ENCODE results near the gene ABCA2. TPM values are rescaled to one million over a fixed set of nuclear protein-coding genes. Genes with fewer than 3 reads are reported as not detected.

ABCA2 gene
- total RNA-seq, 6 experiments from 2014 or later, result 18.3 to 36.3 (median 23.6) TPM

DNA sequence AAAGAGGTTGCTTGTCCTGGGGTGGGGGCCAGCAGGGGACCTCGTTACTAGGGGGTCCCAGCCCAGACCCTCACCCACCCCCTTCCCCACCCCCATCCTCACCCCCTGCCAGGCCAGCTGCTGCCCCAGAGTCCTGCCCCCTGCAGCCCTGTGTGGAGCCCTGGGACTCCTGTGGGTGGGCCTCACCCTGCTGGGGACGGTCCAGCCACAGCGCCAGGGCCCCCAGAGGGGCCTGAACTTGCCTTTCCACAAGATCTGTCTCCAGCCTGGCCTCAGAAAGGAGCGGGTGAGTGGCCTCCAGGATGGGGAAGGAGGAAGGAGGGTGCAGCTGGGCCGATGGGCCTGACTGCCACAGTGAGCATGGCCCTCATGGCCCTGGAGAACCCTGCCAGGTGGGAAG lies 58.3 kb downstream of the ABCA2 start:
- Mint-ChIP-seq H3K36me3 (ENCODE audit: low read depth) (no peaks in the 10 kb centered on the region), H3K9me3 (no peaks in the 10 kb centered on the region), H3K27ac (no peak overlapping the region), H3K4me1 (ENCODE audit: low read depth) (peaks cover 10% of the 10 kb centered on the region), H3K27me3 (ENCODE audit: insufficient read depth) (peaks cover 3% of the 10 kb centered on the region), H3K4me3 (no peak overlapping the region)
- TF ChIP-seq, protein P1, sequence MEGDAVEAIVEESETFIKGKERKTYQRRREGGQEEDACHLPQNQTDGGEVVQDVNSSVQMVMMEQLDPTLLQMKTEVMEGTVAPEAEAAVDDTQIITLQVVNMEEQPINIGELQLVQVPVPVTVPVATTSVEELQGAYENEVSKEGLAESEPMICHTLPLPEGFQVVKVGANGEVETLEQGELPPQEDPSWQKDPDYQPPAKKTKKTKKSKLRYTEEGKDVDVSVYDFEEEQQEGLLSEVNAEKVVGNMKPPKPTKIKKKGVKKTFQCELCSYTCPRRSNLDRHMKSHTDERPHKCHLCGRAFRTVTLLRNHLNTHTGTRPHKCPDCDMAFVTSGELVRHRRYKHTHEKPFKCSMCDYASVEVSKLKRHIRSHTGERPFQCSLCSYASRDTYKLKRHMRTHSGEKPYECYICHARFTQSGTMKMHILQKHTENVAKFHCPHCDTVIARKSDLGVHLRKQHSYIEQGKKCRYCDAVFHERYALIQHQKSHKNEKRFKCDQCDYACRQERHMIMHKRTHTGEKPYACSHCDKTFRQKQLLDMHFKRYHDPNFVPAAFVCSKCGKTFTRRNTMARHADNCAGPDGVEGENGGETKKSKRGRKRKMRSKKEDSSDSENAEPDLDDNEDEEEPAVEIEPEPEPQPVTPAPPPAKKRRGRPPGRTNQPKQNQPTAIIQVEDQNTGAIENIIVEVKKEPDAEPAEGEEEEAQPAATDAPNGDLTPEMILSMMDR (IDR thresholded peaks at IDR 0.05), result no peak
- DNase-seq, result no peak

DNA sequence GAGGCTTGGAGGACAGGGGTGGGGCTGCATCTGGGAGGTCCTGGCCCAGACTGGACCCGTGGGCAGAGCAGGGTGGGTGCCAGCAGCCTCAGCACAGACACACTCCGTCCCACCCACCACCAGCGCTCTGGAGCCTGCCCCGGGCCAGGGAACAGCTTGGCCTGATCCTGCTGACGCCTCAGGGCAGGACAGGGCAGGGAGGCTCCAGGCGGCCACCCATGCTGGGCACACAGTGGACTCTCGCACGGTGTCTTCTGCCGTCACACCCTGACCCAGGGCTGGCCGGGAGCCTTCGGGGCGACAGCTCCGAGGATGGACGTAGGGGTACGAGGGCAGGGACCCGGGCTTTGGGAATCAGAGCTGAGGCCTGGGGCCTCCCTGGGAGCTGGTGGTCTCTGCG lies 58.9 kb downstream of the ABCA2 start:
- H3K9me3 Mint-ChIP-seq, result no peaks in the 10 kb centered on the region
- no peak for DNase-seq
- no peak overlapping the region for H3K4me3 Mint-ChIP-seq
- H3K36me3 Mint-ChIP-seq (ENCODE audit: low read depth), result no peaks in the 10 kb centered on the region
- peaks cover 10% of the 10 kb centered on the region for H3K4me1 Mint-ChIP-seq (ENCODE audit: low read depth)
- no peak overlapping the region for H3K27ac Mint-ChIP-seq
- TF ChIP-seq, protein P1 (IDR thresholded peaks at IDR 0.05), result no peak
- peaks cover 3% of the 10 kb centered on the region for H3K27me3 Mint-ChIP-seq (ENCODE audit: insufficient read depth)

DNA sequence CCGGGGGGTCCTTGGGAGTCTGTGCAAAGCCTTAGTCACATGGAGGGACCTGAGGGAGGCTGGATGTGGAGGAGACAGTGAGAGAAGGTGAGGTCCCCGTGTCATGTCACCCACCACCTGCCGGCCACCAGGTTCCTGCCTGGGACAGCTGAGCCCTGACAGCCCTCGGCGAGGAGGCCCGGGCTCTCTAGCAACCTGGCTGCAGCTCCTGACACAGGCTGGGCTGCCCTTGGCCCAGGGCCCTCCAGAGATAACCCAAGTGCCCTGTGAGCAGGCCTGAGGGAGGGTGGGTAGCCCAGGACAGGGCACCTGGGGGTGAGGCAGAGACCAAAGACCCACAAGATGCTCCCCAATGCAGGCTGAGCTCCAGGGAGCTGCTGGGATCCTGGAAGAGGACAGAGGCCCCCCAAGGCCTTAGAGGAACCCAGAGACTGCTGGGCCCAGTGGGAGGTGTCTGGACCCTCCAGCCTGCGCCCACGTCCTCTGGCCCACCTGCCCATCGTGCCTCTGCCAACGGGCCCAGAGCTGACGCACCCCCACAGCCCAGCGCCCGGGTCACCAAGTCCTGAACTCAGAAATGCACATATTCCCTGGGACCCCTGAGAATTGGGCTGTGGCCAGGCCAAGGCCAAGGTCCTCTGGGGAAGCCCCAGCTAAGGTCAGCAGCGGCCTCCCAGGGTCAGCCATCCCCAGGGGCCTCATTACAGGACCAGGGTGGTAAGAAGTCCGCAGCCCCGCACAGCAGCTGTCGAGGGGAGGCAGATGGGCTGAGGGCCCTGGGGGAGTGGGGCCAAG lies 59.5 kb downstream of the ABCA2 start:
- H3K27me3 Mint-ChIP-seq (ENCODE audit: insufficient read depth), result peaks cover 3% of the 10 kb centered on the region
- no peak overlapping the region for H3K27ac Mint-ChIP-seq

DNA sequence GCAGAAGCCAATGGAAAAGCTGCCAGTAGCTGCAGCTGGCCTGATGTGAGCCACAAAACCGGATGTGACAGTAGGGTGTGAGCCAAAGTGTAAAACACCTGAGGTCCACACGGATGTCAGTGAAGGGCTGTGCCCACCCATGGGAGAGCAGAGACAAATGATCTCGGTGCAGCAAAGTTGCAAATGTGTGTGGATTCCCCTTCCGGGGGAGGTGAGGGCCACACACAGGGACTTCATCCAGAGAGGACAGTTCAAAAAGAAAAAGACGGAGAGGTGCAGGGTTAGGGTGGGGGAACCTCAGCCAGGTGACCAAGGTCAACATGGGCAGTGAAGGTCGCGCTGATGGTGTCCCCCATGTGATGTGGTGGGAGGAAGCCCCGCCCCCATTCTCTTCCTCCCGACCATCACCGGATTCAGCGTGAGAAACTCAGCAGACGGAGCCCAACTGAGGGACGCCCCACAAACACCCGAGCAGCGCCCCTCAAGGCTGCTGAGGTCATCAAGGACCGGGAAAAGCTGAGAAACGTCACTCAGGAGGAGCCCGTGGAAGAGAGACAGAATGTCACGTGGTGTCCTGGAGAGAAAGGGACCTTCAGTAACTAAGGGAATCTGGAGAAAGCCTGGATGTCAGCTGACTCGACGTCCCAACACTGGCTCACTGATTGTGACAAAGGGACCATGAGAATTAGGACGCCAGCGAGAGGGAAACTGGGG lies 62.1 kb downstream of the ABCA2 start:
- DNase-seq, result no peak
- Mint-ChIP-seq H3K4me3 (no peak overlapping the region), H3K36me3 (ENCODE audit: low read depth) (no peaks in the 10 kb centered on the region), H3K27me3 (ENCODE audit: insufficient read depth) (peaks cover 7% of the 10 kb centered on the region), H3K27ac (no peak overlapping the region), H3K4me1 (ENCODE audit: low read depth) (peaks cover 10% of the 10 kb centered on the region), H3K9me3 (no peaks in the 10 kb centered on the region)
- TF ChIP-seq, protein P1 (IDR thresholded peaks at IDR 0.05), result no peak

More for the DNA sequence above, 59.5 kb downstream of the ABCA2 start:
- TF ChIP-seq, protein P1 (IDR thresholded peaks at IDR 0.05), result no peak
- Mint-ChIP-seq H3K4me1 (ENCODE audit: low read depth) (peaks cover 10% of the 10 kb centered on the region), H3K36me3 (ENCODE audit: low read depth) (no peaks in the 10 kb centered on the region), H3K4me3 (no peak overlapping the region), H3K9me3 (no peaks in the 10 kb centered on the region)
- no peak for DNase-seq

DNA sequence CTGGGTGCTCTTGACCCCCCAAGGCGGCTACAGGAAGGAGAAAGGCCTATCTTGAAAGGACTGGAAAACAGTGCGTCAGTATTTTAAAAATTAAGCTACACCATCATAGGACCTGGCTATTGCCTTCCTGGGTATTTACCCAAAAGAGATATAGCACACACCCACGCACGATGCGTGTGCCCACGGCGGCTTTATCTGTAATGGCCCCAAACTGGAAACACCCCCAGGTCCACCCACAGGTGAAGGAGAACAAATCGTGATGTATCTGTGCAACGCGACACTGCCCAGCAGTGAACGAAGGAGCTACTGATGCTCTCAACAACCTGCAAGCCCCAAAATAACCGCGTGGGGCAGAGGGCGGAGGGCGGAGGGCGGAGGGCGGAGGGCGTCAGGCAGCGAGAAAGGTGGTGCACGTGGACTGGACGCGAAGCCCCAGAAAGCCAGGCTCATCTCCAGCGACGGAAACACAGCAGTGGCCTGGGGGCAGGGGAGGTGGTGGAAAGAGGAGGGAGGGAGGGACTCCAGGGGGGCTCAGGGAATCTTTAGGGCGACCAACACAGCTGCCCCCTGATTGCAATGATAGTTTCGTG lies 63.1 kb downstream of the ABCA2 start:
- Mint-ChIP-seq H3K27me3 (ENCODE audit: insufficient read depth) (peaks cover 4% of the 10 kb centered on the region), H3K4me3 (no peak overlapping the region), H3K9me3 (no peaks in the 10 kb centered on the region), H3K4me1 (ENCODE audit: low read depth) (peaks cover 10% of the 10 kb centered on the region), H3K36me3 (ENCODE audit: low read depth) (no peaks in the 10 kb centered on the region), H3K27ac (no peak overlapping the region)
- no peak for DNase-seq
- TF ChIP-seq, protein P1 (IDR thresholded peaks at IDR 0.05), result no peak
